GM19397 (cell line): ENCODE data around the gene GRK5.

ENCODE experiments used
- ATAC-seq: cut with Tn5 transposase; IDR thresholded peaks from one replicate; pipeline ENCODE4 v1.9.1; 2021; ENCODE audit warnings: mild to moderate bottlenecking, moderate library complexity; ENCODE audit not compliant: unreplicated experiment

GRK5 gene

DNA sequence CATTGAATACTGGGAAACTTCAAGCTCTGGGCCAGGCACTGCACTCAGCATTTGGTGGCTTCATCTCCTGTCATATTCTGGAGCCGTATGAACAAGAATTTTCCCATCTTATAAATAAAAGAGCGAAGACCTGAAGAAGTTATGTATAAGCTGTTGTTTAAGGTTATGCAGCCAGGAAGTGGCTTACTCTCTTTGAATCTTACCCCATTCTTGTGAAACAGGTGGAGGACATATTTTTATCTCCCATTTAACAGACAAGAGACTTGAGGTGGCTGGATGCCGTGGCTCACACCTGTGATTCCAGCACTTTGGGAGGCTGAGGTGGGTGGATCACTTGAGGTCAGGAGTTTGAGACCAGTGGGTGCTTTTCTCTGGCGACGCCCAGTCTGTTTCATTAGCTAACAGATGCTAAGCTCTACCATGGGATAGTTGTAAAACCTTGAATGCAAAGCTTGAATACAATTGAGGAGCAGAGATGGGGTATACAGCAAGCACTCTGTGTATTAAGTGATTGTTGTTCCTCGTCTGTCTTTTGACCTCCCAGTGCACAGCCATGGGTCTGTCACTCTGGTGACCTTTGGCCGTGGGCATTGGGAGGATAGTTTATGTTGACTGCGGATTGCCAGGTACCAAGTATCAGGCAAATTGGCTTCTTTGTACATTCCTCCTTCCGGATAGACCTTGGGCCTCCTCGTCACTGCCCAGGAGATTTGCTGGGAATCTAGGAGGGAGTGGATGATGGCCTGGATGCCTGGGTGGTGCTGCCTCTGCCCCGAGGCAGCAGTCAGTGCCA, 85.8 kb downstream of the GRK5 start:
- no peak for ATAC-seq

DNA sequence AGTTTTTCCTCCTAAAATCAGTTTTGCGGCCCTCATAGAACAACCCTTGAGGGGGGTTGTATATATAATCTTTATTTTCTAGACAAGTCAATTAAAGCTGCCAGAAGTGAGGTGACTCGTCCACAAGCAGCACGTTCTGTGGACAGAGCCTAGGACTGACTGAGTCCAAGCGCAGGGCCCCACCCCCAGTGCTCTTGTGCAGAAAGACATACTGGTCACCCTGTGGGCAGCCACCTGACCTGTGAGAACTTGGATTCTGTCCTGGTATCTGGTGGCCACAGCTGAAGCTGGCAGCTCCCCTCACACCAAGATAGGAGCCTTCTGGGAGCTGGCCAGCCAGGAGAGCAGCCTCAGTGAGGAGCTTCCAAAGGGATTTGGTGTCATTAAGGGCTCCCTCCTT, 89.3 kb downstream of the GRK5 start:
- ATAC-seq, result no peak

DNA sequence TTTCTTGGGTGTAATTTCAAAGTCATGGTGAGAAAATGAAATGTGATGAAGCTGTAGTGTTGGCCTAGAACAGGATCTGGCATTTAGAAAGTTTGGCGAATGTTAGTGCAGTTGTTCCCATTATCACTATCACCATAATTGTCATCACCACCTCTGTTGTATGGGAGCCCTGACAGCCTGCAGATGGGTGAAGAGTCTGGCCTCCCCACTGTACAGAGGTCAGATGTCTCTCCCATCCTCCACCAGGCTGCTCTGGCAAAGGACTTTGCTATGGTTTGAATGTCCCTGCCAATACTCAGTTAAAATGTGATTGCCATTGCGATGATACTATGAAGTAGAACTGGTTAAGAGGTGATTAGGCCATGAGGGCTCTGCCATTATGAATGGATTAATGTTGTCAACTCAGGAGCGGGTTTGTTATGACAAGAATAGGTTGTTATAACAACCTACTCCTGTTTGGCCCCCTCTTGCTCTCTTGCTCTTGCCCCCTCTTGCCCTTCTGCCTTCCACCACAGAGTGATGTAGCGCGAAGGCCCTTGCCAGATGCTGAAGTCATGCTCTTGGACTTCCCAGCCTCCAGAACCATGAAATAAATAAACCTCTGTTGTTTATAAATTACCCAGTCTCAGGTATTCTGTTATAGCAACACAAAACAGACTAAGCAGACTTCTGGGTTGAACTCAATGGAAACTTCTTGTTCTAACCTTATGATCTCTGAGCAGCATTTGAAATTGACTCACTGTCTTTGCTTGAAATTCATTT, 90.0 kb downstream of the GRK5 start:
- no peak for ATAC-seq

DNA sequence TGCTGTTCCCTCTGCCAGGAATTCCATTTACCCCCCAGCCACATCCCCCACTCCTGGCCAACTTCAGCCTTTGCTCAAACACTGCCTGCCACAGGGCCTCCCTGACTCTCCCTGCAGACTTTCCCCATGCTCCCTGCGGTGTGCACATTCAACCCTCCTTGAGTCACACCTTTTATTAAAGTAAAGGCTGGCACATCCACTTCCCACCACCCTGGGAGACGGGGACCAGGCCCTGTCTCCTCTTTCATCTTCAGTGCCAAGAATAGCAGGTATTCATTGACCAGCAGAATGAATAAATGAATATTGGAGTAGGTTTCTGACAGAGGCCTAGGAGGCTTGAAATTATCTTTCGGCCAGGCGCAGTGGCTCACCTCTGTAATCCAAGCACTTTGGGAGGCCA, 91.4 kb downstream of the GRK5 start:
- no peak for ATAC-seq

DNA sequence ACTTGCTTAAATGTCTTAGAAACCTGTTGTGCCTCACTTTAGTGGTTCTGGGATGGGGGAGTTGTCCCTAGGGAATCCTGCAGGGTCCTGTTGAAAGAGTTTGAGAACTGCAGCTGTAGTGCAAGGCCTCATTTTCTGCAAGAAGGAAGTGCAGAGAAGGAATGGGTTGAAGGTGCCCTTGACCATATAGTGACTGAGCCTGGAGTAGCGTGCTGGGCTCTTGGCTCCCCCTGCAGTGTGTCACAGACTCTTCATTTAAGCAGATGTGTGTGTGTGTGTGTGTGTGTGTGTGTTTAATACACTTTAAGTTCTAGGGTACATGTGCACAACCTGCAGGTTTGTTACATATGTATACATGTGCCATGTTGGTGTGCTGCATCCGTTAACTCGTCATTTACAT, 92.2 kb downstream of the GRK5 start:
- ATAC-seq, result no peak

DNA sequence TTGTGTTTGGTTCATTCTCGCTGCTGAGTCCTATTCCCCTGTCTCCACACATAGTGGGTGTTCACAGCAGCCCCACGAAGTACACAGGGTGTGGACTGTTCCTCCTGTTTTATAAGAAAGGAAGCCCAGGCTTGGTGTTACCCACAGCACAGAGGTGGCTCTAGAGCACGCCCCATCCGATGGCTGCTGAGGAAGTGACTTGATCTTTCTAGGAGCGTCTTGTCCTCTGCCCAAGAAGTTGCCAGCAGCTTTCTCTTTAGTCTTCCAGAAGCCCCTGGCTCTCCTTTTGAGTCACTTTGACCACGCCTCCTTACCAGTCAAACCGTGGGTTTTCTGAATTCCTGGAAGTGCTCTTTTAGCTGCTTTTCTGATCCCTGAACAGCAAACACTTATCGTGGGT, 94.0 kb downstream of the GRK5 start:
- ATAC-seq, result no peak

DNA sequence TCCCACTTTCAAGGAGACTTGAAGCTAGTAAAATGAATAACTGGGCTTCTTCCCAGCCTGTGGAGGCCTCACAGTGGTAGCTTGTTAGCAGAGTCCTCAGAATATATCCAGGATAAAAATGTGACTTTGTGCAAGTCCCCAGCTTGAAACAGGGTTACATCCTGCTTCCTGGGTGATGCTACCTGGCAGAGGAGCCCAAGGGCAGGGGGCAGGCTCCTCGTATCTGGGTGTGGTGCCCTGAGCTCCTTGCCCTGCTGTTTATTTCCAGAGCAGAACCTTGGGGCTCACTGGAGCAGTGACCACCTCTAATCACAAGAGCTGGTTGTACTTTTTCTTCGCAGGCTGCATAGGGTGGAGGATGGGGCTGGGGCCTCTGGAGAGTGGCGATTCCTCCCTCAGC, 94.8 kb downstream of the GRK5 start:
- no peak for ATAC-seq

DNA sequence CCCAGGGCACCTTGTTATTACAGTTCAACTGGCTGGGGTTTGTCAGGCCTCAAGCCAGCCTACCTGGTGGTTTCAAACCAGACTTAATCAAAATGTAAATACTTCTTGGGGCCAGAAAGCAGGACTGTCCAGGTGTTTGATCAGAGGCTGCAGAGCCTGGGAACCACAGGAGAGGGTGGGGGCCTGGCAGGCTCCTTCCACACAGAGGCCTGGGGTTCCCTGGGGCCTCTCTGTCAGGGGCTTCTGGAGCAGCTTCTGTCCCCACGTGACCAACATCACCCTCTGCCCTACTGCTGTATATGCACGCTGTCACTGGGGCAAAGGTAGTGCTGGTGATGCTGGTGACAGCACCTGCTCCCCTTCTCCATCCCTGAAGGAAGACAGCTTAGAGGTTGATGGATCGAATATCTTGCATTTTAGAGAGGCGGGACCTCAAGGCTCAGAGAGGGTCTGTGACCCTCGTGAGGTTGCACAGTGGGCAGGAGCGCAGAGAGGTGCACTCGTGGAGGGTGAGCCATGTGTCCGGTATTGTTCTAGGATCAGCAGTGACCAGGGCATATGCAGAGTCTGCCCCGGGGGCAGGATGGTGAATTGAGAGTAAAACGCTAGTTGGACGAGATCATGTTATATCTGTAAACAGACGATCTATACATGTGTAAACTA, 95.4 kb downstream of the GRK5 start:
- no peak for ATAC-seq

DNA sequence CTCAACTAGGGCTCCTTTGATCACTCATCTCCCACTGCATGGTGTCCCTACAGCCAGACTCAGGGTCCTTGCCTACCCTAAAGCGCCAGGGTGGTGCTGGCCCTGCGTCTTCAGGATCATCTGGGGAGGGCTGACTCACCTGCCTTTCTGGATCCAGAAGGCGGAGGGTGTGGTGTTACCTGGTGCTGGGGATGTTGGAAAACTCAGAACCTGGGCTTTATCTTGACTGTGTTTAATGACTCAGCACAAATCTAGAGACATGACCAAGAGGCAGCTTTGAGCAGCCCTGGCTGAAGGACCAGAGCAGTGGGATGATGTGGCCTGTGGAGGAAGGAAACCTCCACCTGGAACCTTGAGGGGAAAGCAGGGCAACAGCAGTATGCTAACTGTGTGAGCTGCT, 96.5 kb downstream of the GRK5 start:
- no peak for ATAC-seq

DNA sequence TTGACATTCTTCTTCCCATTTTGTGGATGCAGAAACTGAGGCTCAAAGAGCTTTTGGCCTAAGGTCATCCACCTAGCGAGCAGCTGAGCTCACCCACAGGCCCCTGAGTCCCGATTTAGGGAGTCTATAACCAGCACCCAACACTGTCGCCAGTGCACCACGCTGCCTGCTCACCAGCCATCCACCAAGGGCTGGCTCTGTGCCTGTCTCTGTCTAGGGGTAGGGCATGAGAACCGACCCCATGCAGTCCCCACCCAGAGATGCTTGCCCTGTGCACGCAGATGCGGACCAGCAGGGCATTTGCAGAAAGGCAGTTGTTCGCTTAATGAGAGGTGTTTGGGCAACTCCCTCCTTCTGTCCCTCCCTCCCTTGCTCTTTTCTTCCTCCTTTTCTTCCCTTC, 97.2 kb downstream of the GRK5 start:
- ATAC-seq, result no peak

DNA sequence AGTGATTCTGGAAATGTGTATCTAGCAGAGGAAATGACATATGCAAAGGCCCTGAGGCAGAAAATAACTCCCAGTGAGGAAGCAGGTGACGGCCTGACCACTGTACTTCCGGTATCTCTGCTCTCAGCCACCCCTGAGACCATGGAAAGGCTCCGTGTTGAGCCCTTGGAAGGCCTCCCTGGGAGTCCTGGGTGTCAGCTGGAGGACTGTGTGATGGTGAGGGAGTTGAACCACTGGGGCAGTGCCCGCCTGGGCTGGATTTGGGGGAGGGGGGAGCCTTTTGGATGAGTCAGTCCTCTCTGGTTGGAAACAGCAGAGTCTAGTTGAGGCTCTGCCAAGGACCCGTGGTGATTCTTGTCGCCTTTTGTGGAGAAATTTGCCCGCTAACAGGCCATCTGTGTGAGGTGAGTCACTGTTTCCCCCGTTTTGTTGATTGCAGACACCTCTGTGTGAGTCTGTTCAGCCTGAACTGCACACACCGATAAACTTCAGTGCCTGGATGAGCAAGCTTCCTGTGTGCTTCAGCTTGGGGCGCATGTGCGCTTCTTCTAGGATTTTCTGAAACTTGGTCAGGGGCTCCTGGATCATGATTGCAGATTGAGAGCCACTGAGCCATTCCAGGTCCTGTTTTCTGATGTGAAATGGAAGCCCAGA, 98.6 kb downstream of the GRK5 start:
- ATAC-seq, result peak; percentile 52

DNA sequence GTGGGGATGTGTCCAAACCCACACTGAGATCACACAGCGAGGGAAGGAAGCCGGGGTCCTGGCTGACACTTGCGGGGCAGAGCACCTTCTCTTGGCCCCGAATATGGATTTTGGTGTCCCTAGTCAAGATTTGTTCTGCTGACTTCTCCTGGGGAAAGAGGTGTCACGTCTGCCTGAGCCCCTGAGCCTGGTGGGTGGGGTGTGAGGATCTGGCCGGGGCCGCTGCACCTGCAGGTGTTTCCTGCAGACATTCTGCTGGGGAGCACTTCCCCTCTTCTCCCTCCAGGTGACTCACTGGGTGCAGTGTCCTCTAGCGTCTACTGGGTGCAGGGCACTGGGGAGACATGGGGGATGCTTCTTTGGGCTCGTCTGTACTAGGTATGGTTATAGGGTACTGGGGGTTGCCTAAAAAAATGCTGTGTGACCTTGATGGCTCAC, 99.2 kb downstream of the GRK5 start:
- ATAC-seq, result peak; percentile 67

DNA sequence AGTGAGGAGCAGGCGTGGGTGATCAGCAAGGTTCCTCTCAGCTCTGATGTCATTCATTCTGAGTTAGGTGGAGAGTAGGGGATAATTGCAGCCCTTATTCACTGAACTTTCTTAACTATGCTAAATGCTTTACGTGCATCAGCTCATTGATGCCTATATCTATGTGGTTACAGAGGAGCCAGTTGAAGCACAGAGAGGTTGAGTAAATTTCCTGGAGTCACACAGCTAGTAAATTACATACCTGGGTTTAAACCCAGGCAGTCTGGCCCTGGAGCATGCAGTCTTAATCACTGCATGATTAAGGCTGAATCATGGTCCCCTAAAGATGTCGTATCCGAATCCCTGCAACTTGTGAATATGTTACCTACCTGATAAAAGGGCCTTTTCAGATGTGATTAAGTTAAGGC, 99.6 kb downstream of the GRK5 start:
- no peak for ATAC-seq

DNA sequence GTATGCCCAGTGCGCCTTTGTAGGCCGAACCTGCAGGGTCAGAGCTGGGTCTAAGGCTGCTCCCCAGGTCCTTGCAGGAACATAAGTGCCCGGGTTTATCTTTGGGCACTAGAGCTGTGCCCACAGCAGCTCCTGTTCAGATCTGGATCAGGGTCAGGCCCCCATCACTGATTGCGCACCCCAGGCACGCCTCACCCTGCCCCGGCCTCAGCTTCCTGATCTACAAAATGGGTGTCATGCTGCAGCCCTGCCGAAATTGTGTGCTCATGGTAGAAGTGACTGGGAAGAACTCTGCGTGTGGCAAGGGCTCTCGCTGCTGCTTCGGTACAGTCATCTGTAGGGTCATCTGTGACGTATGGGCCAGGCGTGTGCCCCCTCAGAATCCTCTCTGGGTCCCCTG, 100.7 kb downstream of the GRK5 start:
- no peak for ATAC-seq

DNA sequence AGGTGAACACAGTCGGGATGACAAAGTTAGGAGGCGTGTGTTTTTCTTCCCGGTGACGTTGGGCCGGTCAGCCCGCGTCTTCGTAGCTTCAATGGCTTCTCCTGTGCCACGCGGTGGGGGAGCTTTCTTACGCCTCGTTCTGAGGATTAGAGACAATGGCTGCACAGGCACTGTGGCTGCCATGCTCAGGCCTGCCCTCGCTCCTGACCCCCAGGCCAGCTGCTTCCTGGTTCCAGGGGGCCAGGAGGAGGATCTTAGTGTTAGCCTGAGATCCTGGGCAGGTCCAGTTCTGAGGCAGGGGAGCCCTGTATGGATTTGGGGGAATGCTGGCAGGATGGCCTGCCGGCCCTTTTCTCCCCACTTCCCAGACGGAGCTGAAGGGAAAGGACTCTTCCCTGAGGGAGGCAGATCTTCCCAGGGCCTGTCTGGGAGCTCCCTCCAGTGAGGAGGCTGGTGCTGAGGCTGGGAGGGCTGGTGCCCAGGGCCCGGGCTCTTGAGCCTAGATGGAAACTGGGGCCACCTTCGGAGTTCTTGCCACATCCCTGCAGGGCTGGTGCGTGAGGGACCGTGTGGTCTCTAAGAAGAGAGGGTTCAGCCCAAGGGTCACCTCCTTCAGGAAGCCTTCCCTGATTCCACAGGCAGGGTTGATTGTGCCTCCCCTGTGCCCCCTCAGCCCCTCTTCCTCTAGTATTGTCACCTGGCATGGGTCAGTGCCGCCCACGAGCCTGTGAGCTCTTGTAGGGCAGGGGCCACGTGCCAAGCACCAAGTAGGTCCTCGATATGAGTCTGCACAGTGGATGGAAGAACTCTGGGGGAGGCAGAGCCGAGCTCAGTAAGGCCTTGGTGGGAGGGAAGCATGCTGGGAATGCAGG, 101.4 kb downstream of the GRK5 start:
- ATAC-seq, result no peak

DNA sequence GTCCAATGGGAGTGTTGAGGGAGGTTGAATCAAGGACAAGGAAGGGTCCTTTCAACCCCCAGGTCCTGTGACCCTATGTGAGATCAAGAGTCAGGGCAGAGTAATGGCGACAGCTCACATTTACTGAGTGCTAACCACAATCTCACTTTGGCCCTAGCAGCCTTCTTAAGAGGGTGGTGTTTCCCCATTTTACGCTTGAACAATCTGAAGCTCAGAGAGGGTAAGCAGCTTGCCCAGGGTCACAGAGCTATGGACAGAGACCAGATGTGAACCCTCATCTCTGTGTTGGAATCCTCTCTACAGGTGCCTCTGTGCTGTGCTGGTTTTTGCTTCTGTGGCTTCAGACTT, 102.0 kb downstream of the GRK5 start:
- no peak for ATAC-seq

DNA sequence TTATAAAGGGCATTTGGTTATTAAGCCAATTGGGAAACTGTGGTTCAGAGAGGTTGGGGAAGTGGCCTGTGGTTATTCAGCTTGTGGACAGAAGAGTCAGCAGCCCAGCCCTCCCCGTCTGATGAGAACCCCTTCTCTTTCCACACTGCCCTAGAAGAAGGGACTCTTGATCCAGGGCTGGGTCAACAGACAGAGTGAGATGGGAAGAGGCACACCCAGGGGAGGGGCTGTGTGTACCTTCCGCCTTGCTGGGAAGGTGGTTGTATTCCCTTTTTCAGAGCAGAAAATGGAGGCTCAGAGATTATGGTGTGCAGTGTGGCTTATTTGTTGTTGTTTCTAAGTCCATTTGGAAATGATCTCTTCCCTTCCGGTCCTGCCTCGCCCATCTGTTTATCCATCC, 103.4 kb downstream of the GRK5 start:
- no peak for ATAC-seq

DNA sequence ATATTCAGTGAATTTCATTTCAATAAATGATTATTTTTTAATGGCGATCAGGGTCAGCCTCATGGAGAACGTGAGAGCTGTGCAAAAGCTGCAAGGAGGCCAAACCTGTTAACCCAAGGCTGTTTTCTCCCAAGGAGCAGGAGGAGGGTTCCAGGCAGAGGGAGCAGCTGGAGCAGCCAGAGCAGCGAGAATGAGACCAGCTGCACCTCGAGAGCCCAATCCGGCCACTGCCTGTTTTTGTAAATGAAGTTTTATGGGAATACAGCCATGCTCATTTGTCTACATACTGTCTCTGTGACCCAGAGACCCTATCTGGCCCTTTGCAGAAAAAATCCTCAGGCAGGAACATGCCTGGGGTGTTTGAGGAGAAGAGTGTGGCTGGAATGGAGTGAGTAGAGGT, 104.9 kb downstream of the GRK5 start:
- ATAC-seq, result no peak

DNA sequence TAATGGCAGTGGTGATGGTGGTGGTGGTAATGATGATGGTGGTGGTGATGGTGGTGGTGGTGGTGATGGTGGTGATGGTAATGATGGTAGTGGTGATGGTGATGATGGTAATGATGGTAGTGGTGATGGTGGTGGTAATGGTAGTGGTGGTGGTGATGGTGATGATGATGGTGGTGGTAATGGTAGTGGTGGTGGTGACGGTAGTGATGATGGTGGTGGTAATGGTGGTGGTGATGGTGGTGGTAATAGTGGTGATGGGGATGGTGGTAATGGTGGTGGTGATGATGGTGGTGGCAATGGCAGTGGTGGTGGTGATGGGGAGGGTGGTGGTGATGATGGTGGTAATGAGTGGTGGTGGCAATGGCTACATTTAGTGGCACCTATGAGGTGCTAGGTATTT, 105.7 kb downstream of the GRK5 start:
- ATAC-seq, result no peak

DNA sequence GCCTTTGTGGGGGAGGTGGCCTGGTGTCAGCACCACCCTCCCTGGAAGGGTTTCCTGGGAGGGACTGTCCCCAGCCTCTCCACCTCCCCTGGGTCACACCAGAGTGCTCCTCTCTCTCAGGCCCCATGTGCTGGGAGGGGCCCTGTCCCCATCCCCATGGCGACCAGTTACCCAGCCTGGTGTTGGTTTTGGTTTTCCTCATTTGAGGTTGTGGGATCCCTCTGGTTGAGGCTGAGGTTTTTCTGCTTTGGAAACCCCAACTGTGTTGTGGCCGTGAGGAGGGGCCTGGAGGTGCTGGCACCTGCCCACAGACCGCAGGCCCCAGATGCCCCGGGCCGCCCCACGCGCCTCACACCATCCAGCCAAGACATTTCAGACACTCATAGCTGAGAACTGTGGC, 106.3 kb downstream of the GRK5 start:
- ATAC-seq, result peak; percentile 70

DNA sequence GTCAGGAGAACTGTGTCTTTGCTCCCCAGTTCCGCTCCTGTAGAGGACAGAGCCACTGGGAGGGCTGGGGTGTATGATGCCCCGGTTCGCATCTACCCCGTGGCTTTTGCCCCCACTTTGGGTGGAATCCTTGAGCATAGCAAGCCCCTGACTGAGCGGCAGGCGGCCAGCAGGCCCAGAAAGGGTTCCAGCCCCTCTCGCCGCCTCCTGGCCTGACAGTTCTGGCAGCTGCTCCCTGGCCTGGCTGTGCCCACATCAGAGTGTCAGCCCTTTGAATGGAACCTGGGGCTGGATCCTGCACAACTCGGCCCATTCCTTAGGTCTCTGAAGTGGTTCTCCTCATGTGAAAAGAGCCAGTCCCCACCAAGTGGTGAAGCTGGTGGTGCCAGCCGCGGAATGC, 106.7 kb downstream of the GRK5 start:
- ATAC-seq, result no peak
